Measurements from ENCODE around the gene CREG1. TPM values are rescaled to one million over a fixed set of nuclear protein-coding genes. Genes with fewer than 3 reads are reported as not detected.

The CREG1 gene
- total and polyA plus RNA-seq, 4 donors: 86.8 to 123 (median 95.8) TPM

GRCh38 chr1:167532375-167532774 is 21.2 kb downstream of the CREG1 start (continued):
- TF ChIP-seq TAF1 (conservative IDR thresholded peaks at IDR 0.05) (no peak), JUND (IDR thresholded peaks at IDR 0.05) (peak; percentile 15 to 42), EGR1 (IDR thresholded peaks at IDR 0.05; ENCODE audit: low read depth in 2 of 2) (no peak)

- DNase-seq (ENCODE audit: low spot score): no peak
- Histone ChIP-seq H3K4me3 (ENCODE audit: low read depth in 1 of 3, low read length in 3 of 3) (no peak overlapping the region), H3K27me3 (ENCODE audit: control insufficient read depth in 4 of 4, insufficient read depth in 4 of 4, low read length in 3 of 4) (no peaks in the 10 kb centered on the region), H3K9ac (ENCODE audit: low read depth in 1 of 2, low read length in 2 of 2) (no peak overlapping the region), H3K27ac (ENCODE audit: low read depth in 1 of 2, low read length in 2 of 2) (no peak overlapping the region), H3K9me3 (ENCODE audit: control insufficient read depth in 4 of 4, low read length in 3 of 4) (no peaks in the 10 kb centered on the region), H3K4me1 (ENCODE audit: control insufficient read depth in 4 of 4, insufficient read depth in 4 of 4, low read length in 3 of 4) (peaks cover 0 to 19% (median 16%) of the 10 kb centered on the region in 4 donors), H3K36me3 (ENCODE audit: control insufficient read depth in 4 of 4, insufficient read depth in 3 of 4, low read depth in 1 of 4, low read length in 3 of 4) (no peaks in the 10 kb centered on the region)
- 92% methylated on average over 8 of the region's 8 CpGs for WGBS
- TF ChIP-seq CTCF (IDR thresholded peaks at IDR 0.05; ENCODE audit: low read depth, low read length, missing input control) (no peak), RAD21 (IDR thresholded peaks at IDR 0.05) (no peak), FOXA1 (IDR thresholded peaks at IDR 0.05) (no peak), YY1 (IDR thresholded peaks at IDR 0.05) (no peak), HNF4A (conservative IDR thresholded peaks at IDR 0.05) (no peak), TAF1 (conservative IDR thresholded peaks at IDR 0.05) (no peak), RXRA (IDR thresholded peaks at IDR 0.05) (no peak), REST (IDR thresholded peaks at IDR 0.05) (no peak), FOXA2 (IDR thresholded peaks at IDR 0.05) (no peak), GABPA (IDR thresholded peaks at IDR 0.05 in 1 of 2, conservative IDR thresholded peaks at IDR 0.05 in 1 of 2) (no peak), HNF4G (IDR thresholded peaks at IDR 0.05) (no peak), NR2F2 (IDR thresholded peaks at IDR 0.05) (no peak), ATF3 (IDR thresholded peaks at IDR 0.05) (no peak), JUND (IDR thresholded peaks at IDR 0.05) (no peak), SP1 (IDR thresholded peaks at IDR 0.05) (no peak), MAX (IDR thresholded peaks at IDR 0.05) (no peak), ZBTB33 (IDR thresholded peaks at IDR 0.05) (no peak), EGR1 (IDR thresholded peaks at IDR 0.05; ENCODE audit: low read depth in 2 of 2) (no peak)
Observed at GRCh38 chr1:167529829-167530474, 23.6 kb downstream of the CREG1 start.

All from liver (tissue), 9 donors.